Liver (tissue), 9 donors: ENCODE data around the gene IGLL5. TPM values are rescaled to one million over a fixed set of nuclear protein-coding genes. Genes with fewer than 3 reads are reported as not detected.

Experiments
- DNase-seq: peaks from one replicate; pipeline ENCODE4 v3.0.0-alpha.2; 2017; ENCODE audit warnings: low spot score
- H3K27ac ChIP-seq, 2 donors: one replicate each; pipeline ENCODE4 v1.7.0; 2013; ENCODE audit warnings: inconsistent platforms in 2 of 2, low read length in 2 of 2, control low read depth in 1 of 2, low read depth in 1 of 2, mild to moderate bottlenecking in 1 of 2
- H3K27me3 ChIP-seq, 4 donors: one replicate each; pipeline versions ENCODE4 v1.6.1 to v1.7.0; 2013; ENCODE audit warnings: low read length in 3 of 4, inconsistent platforms in 1 of 4, mild to moderate bottlenecking in 1 of 4, moderate library complexity in 1 of 4; ENCODE audit not compliant: control insufficient read depth in 4 of 4, insufficient read depth in 4 of 4
- H3K36me3 ChIP-seq, 4 donors: one replicate each; pipeline versions ENCODE4 v1.6.1 to v1.7.0; 2013; ENCODE audit warnings: low read length in 3 of 4, mild to moderate bottlenecking in 3 of 4, low read depth in 1 of 4, moderate library complexity in 1 of 4; ENCODE audit not compliant: control insufficient read depth in 4 of 4, insufficient read depth in 3 of 4
- H3K4me1 ChIP-seq, 4 donors: one replicate each; pipeline versions ENCODE4 v1.6.1 to v1.7.0; 2013; ENCODE audit warnings: low read length in 3 of 4, mild to moderate bottlenecking in 3 of 4, moderate library complexity in 1 of 4; ENCODE audit not compliant: control insufficient read depth in 4 of 4, insufficient read depth in 4 of 4
- H3K4me3 ChIP-seq, 3 donors: one replicate each; pipeline versions ENCODE4 v1.6.1 to v1.7.0; 2013; ENCODE audit warnings: low read length in 3 of 3, control low read depth in 1 of 3, low read depth in 1 of 3, mild to moderate bottlenecking in 1 of 3
- H3K9ac ChIP-seq, 2 donors: one replicate each; pipeline ENCODE4 v1.7.0; 2013; ENCODE audit warnings: low read length in 2 of 2, mild to moderate bottlenecking in 2 of 2, moderate library complexity in 2 of 2, control low read depth in 1 of 2, low read depth in 1 of 2
- H3K9me3 ChIP-seq, 4 donors: one replicate each; pipeline versions ENCODE4 v1.6.1 to v1.7.0; 2013; ENCODE audit warnings: low read length in 3 of 4; ENCODE audit not compliant: control insufficient read depth in 4 of 4
- EGR1 ChIP-seq, 2 donors: IDR thresholded peaks; 2 replicates each; pipeline ENCODE4 v1.6.1; 2016 to 2018; ENCODE audit warnings: antibody characterized with exemption in 2 of 2, low read depth in 2 of 2
- FOXA1 ChIP-seq: IDR thresholded peaks from 2 replicates; pipeline ENCODE4 v1.6.1; 2016; ENCODE audit warnings: antibody characterized with exemption
- FOXA2 ChIP-seq: IDR thresholded peaks from 2 replicates; pipeline ENCODE4 v1.6.1; 2016; ENCODE audit warnings: antibody characterized with exemption
- HNF4A ChIP-seq, 2 donors: conservative IDR thresholded peaks; 2 replicates each; pipeline ENCODE4 v1.6.1; 2016; ENCODE audit warnings: antibody characterized with exemption in 2 of 2, mild to moderate bottlenecking in 2 of 2
- HNF4G ChIP-seq: IDR thresholded peaks from 2 replicates; pipeline ENCODE4 v1.6.1; 2016; ENCODE audit warnings: antibody characterized with exemption
- JUND ChIP-seq, 2 donors: IDR thresholded peaks; 2 replicates each; pipeline ENCODE4 v1.6.1; 2016; ENCODE audit warnings: antibody characterized with exemption in 2 of 2
- NR2F2 ChIP-seq: IDR thresholded peaks from 2 replicates; pipeline ENCODE4 v1.6.1; 2016; ENCODE audit warnings: antibody characterized with exemption
- RXRA ChIP-seq, 2 donors: IDR thresholded peaks; 2 replicates each; pipeline ENCODE4 v1.6.1; 2017 to 2018; ENCODE audit warnings: antibody characterized with exemption in 2 of 2, mild to moderate bottlenecking in 1 of 2
- SP1 ChIP-seq: IDR thresholded peaks from 2 replicates; pipeline ENCODE4 v1.6.1; 2018; ENCODE audit warnings: antibody characterized with exemption, mild to moderate bottlenecking
- TAF1 ChIP-seq: conservative IDR thresholded peaks from 2 replicates; pipeline ENCODE4 v1.6.1; 2016; ENCODE audit warnings: antibody characterized with exemption, mild to moderate bottlenecking
- YY1 ChIP-seq: IDR thresholded peaks from 2 replicates; pipeline ENCODE4 v1.6.1; 2016; ENCODE audit warnings: antibody characterized with exemption, mild to moderate bottlenecking
- WGBS: extraction: QIAGEN DNeasy Blood & Tissue Kit; methylation state at CpG from one replicate; pipeline ENCODE4 v1.1.7; 2013; 5-methylcytosine and 5-hydroxymethylcytosine counted together
- polyA plus RNA-seq, 2 donors: library from polyadenylated mRNA; stranded (reverse) in 1 of 2; unstranded in 1 of 2; fragments of 200-250 nt in 1 of 2; fragments of >200 nt in 1 of 2; fragmentation: Nextera tagmentation in 1 of 2; extraction: Ambion mirVana in 1 of 2; gene quantifications; one replicate each; pipeline versions ENCODE4 v1.2.1 to v1.2.3, GENCODE V29; 2013 to 2015
- total RNA-seq, 2 donors: library from RNA; depleted of rRNA; stranded (reverse); fragments of >200 nt; gene quantifications; one replicate each; pipeline ENCODE4 v1.2.3, GENCODE V29; 2014
- TF ChIP-seq, protein P1 (sequence below): fragments of 150-350 bp; IDR thresholded peaks from 2 replicates; pipeline ENCODE4 v1.5.1; 2017; ENCODE audit warnings: improper control_type of control experiment, low read depth, low read length; ENCODE audit not compliant: missing input control
- TF ChIP-seq, protein P2 (sequence below): IDR thresholded peaks from 2 replicates; pipeline ENCODE4 v1.6.1; 2016; ENCODE audit warnings: antibody characterized with exemption, mild to moderate bottlenecking
- TF ChIP-seq, protein P3 (sequence below): IDR thresholded peaks from 2 replicates; pipeline ENCODE4 v1.6.1; 2016; ENCODE audit warnings: antibody characterized with exemption
- TF ChIP-seq, protein P4 (sequence below): IDR thresholded peaks from 2 replicates; pipeline ENCODE4 v1.6.1; 2016; ENCODE audit warnings: antibody characterized with exemption
- TF ChIP-seq, protein P5 (sequence below): IDR thresholded peaks from 2 replicates; pipeline ENCODE4 v1.6.1; 2016; ENCODE audit warnings: antibody characterized with exemption
- donor health status: healthy.
- donor health status: healthy.
- donor health status: healthy.
- donor health status: healthy.
- donor health status: healthy.

IGLL5 gene
- total RNA-seq (1 to 10 TPM; 1.3 to 1.9 TPM), polyA plus RNA-seq (10 to 100 TPM in 1 of 2 donors, 1 to 10 TPM in 1; 5.0 to 13.4 TPM)

DNA sequence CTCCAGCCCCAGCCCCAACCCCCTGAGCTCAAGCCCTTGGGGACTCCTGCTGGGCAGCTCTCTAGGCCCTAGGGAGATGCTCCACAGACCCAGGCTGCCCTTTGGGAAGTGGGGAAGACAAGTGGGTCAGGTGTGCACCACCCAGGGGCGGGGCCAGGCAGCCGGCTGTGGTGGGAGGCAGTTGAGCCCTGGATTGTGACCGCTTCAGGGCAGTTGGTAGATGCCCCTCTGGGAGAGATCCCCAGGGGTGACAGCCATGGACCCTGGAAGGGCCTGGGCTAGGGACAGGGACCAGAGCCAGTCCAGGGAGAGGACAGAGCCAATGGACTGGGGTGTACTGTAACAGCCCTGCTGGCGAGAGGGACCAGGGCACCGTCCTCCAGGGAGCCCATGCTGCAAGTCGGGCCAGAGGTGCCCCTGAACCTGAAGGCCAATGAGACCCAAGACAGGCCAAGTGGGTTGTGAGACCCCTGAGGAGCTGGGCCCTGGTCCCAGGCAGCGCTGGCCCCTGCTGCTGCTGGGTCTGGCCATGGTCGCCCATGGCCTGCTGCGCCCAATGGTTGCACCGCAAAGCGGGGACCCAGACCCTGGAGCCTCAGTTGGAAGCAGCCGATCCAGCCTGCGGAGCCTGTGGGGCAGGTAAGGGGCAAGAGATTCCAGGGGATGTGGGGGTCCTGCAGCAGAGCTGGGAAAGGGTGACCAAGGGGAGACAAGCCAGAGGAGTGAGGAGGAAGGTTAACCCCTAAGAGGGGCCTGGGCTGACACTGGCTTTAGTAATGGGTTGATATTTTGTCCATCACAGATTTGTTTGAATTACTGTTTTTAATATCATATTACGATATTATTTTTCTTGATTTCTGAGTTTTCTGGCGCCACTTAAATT is at the start of gene IGLL5:
TSS of gene IGLL5 (plus strand) at position 196 of the 883 bp plus-strand sequence. CDS start at position 434, 238 bp downstream.
- Histone ChIP-seq H3K27ac (no peak within 1 kb of the TSS), H3K4me3 (no peak within 1 kb of the TSS)
- 83% methylated on average over 15 of the region's 15 CpGs for WGBS

DNA sequence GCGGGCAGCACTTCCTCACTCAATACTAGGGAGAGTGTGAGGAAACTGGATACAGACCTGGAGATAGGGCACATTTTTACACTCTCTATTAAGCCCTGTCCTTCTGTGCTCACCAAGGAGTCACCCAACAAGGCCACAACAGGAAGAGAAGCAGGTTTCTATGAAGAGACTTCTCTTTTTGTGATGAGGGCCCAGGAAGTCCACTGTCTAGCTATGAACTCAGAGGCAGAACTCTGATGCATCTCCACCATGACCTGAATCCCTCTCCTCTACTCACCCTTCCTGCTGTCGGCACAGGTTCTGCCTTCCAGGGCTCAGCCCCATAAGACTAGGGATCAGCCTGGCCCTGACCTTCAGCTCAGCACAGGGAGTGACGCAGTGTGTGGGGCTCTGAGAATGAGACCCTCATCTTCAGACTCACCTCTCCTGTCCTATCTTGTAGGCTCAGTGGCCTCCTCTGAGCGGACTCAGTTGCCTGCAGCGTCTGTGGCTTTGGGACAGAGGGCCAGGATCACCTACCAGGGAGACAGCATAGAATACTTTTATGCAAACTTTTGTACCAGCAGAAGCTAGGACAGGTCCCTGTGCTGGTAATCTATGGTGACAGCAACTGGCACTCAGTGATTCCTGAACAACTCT is 49.3 kb upstream of the IGLL5 start:
- no peak overlapping the region for H3K4me3 ChIP-seq
- peak; percentile 19 for DNase-seq
- H3K27ac ChIP-seq: no peak overlapping the region
- 93% methylated on average over 5 of the region's 5 CpGs for WGBS
- peaks cover 0 to 2% (median 0%) of the 10 kb centered on the region in 4 donors for H3K27me3 ChIP-seq
- no peak overlapping the region for H3K9ac ChIP-seq
- no peaks in the 10 kb centered on the region for H3K36me3 ChIP-seq
- H3K9me3 ChIP-seq: no peaks in the 10 kb centered on the region
- TF ChIP-seq, protein P1, sequence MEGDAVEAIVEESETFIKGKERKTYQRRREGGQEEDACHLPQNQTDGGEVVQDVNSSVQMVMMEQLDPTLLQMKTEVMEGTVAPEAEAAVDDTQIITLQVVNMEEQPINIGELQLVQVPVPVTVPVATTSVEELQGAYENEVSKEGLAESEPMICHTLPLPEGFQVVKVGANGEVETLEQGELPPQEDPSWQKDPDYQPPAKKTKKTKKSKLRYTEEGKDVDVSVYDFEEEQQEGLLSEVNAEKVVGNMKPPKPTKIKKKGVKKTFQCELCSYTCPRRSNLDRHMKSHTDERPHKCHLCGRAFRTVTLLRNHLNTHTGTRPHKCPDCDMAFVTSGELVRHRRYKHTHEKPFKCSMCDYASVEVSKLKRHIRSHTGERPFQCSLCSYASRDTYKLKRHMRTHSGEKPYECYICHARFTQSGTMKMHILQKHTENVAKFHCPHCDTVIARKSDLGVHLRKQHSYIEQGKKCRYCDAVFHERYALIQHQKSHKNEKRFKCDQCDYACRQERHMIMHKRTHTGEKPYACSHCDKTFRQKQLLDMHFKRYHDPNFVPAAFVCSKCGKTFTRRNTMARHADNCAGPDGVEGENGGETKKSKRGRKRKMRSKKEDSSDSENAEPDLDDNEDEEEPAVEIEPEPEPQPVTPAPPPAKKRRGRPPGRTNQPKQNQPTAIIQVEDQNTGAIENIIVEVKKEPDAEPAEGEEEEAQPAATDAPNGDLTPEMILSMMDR: no peak
- TF ChIP-seq HNF4G (no peak), HNF4A (conservative IDR thresholded peaks at IDR 0.05) (no peak), JUND (IDR thresholded peaks at IDR 0.05) (no peak), TAF1 (no peak), FOXA2 (no peak), NR2F2 (no peak), YY1 (no peak), FOXA1 (no peak)
- TF ChIP-seq, protein P2, sequence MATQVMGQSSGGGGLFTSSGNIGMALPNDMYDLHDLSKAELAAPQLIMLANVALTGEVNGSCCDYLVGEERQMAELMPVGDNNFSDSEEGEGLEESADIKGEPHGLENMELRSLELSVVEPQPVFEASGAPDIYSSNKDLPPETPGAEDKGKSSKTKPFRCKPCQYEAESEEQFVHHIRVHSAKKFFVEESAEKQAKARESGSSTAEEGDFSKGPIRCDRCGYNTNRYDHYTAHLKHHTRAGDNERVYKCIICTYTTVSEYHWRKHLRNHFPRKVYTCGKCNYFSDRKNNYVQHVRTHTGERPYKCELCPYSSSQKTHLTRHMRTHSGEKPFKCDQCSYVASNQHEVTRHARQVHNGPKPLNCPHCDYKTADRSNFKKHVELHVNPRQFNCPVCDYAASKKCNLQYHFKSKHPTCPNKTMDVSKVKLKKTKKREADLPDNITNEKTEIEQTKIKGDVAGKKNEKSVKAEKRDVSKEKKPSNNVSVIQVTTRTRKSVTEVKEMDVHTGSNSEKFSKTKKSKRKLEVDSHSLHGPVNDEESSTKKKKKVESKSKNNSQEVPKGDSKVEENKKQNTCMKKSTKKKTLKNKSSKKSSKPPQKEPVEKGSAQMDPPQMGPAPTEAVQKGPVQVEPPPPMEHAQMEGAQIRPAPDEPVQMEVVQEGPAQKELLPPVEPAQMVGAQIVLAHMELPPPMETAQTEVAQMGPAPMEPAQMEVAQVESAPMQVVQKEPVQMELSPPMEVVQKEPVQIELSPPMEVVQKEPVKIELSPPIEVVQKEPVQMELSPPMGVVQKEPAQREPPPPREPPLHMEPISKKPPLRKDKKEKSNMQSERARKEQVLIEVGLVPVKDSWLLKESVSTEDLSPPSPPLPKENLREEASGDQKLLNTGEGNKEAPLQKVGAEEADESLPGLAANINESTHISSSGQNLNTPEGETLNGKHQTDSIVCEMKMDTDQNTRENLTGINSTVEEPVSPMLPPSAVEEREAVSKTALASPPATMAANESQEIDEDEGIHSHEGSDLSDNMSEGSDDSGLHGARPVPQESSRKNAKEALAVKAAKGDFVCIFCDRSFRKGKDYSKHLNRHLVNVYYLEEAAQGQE: no peak
- TF ChIP-seq, protein P3, sequence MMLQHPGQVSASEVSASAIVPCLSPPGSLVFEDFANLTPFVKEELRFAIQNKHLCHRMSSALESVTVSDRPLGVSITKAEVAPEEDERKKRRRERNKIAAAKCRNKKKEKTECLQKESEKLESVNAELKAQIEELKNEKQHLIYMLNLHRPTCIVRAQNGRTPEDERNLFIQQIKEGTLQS: no peak
- TF ChIP-seq, protein P4, sequence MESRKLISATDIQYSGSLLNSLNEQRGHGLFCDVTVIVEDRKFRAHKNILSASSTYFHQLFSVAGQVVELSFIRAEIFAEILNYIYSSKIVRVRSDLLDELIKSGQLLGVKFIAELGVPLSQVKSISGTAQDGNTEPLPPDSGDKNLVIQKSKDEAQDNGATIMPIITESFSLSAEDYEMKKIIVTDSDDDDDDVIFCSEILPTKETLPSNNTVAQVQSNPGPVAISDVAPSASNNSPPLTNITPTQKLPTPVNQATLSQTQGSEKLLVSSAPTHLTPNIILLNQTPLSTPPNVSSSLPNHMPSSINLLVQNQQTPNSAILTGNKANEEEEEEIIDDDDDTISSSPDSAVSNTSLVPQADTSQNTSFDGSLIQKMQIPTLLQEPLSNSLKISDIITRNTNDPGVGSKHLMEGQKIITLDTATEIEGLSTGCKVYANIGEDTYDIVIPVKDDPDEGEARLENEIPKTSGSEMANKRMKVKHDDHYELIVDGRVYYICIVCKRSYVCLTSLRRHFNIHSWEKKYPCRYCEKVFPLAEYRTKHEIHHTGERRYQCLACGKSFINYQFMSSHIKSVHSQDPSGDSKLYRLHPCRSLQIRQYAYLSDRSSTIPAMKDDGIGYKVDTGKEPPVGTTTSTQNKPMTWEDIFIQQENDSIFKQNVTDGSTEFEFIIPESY: no peak
- TF ChIP-seq, protein P5, sequence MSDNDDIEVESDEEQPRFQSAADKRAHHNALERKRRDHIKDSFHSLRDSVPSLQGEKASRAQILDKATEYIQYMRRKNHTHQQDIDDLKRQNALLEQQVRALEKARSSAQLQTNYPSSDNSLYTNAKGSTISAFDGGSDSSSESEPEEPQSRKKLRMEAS: no peak
- peaks cover 5 to 15% (median 11%) of the 10 kb centered on the region in 4 donors for H3K4me1 ChIP-seq

More for the DNA sequence above, at the start of gene IGLL5:
- no peak for DNase-seq
- Histone ChIP-seq H3K36me3 (no peaks in the 10 kb centered on the region), H3K9ac (no peak within 1 kb of the TSS), H3K9me3 (no peaks in the 10 kb centered on the region), H3K4me1 (no peaks in the 10 kb centered on the region), H3K27me3 (peaks cover 0 to 3% (median 0%) of the 10 kb centered on the region in 4 donors)
- TF ChIP-seq, protein P1: no peak
- TF ChIP-seq RXRA (IDR thresholded peaks at IDR 0.05) (no peak), EGR1 (IDR thresholded peaks at IDR 0.05; ENCODE audit: low read depth in 2 of 2) (no peak), HNF4G (no peak), TAF1 (no peak), YY1 (no peak), SP1 (no peak), FOXA1 (no peak), FOXA2 (no peak)
